MV-4-11 (cell line): ENCODE results near the gene SCN2B.

ENCODE experiments used
- DNase-seq: peaks from one replicate; lab custom pipeline; 2025; lab: John Stamatoyannopoulos, UW

SCN2B gene

DNA sequence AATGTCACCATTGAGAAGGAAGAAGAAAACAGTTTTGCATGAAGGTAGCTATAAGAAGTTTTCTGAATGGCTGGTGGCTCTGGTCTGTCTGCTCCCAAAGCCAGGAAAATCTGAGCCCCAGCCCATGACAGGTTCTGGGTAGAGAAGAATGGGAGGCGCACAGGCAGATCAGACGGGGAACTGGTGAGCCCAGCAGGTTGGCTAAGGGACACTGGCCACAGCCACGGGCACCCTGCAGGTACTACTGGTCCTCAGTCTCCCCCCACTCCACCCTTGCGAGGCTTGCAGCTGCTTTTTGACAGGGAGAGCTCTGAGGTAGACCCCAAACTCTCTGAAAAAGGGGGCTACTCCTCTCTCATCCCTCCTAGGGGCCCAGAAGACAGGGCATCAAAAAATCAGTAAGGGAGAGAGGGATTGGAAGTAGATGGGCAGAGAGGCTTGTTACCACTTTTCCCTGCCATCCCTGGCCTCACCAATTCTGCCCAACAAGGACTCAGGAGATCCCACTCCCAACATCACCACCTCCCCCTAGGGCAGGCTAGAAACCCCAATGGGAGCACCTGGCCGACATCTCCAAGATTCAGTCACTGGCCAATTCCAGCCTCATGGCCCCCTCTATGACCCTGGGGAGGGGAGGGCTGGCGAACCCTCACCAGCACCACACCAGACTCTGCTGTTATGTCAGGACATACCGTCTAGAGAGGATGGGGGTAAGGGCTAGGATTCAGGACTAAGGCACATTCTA, 41.2 kb downstream of the SCN2B start:
- no peak for DNase-seq

DNA sequence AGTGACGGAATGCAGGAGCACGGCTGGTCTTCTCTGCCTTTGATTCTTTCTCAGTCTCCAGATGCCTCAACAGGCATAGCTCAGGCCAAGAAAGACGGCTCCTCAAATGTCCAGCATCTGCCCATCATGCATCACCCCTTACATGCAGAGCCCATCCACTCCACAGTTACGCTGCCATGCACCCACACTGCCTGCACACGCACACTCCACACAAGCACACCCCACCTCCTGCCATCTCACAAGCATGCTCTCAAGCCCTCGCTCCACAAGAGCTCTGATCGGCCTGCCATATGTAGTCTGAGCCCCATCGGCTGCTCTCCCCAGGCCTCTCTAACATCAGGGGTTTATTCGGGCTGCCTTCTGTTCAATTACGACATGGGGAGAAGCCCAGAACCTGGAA, 42.6 kb downstream of the SCN2B start:
- no peak for DNase-seq

DNA sequence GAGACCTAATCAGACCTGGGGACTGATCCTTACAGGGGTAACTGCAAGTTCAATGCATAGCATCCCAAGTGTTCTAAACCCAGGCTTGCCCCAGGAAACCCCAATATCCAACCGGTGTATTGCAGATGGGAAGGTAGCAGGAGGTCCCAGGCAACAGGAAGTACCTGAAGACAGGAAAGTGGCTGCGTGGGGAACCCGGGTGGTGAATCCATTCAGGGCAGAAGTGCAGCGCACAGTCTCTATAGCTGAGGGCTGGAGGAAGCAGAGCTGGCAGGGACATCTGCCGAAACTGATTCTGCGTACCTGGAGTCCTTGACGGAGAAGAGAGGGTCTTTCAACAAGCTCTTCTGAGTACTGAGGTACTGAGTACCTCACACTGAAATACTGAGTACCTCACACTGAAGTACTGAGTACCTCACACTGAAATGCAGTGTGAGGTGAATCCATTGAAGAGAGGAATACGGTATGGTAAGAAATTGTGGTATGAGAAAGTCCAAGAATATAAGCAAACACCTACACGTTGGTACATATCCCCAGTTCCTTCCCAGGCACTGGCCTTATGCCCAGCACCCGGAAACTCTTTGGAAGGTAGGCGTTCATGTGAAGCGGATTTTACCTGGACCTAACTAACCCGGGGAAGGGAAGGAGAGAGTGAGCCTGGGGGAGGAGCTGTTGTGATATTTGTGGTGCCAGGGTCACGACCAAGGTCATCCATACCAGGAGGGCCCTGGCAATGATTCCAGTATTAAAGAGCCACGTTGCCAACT, 43.9 kb downstream of the SCN2B start:
- DNase-seq, result no peak

DNA sequence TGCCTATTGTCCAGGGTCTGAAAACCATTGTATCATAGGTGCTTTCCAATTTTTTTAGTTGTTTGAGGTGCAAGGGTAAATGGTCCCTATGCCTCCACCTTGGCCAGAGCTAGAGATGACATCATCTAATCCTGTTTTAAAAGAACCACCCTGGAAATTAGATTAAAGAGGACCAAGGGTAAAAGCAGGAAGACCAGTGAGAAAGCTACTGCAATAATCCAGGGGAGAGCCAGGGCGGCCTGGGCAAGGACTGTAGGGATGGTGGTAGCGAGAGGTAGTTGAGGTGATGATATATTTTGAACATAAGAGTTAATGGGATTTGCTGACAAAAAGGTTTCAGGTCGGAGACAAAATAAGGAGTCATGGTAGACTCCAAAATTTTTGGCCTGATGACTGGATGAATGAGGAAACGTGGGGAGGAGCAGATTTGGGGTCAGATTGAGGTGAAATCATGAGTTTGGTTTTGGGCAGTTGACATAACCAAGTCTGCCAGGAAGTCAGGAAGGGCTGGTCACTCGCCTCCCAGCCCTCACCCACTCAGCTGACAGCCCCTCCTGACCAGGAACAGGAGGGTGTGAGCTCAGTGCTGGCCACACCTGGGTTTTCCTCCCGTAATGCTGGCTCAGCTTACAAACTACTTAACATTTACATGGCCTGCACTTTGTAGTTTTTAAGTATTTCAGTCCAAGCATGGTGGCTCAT, 46.8 kb downstream of the SCN2B start:
- DNase-seq, result peak; percentile 15

DNA sequence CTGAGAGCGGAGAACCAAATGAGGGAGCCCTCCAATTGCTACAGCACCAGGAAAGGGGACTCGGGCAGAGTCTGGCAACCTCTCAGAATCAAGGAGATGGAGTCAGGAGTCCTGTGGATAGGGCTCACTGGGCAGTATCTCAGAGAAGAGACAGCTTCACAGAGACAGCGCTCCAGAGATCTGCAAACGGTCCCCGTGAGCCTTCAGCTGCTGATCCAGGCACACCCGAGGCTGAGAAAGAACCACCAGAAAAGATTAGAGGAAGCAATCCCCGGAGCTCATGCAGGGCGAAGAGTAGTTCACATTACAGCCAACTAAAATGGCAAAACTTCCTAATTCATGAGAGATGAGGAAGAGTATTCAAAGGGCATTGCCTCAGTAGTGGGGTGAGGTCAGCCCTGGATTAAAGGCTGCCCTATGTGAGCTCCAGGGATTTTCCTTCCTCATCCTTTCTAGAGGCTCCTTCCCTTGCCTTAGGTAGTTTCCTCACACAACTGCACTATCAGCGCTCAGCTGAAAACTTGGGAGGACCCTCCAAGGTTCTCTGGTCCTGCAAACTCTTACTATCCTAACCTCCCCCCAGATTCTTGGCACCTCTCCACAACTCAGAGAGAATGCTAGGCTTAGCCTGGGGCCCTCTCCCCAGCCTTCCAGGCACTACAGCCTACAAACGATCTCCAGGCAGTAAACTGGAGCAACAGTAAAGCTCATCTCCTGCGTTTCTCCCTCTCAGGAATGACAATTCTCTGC, 47.5 kb downstream of the SCN2B start:
- DNase-seq, result peak; percentile 69

DNA sequence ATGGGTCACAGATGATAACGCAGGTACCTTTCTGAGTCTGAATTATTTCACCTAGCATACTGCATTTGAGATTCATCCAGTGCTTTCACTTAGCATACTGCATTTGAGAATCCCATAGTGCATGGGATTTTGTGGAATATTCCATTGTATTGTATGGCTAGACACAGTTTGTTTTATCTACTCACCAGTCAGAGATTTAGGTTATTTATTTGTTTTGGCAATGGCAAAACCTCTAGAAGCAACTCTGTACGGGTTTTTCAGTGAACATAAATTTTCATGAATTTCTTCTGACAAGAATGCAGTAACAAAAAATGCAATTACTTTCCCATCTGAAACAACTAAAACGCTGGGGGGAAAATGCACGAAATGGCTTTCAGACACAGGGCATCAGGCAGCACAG, 48.1 kb downstream of the SCN2B start:
- no peak for DNase-seq

DNA sequence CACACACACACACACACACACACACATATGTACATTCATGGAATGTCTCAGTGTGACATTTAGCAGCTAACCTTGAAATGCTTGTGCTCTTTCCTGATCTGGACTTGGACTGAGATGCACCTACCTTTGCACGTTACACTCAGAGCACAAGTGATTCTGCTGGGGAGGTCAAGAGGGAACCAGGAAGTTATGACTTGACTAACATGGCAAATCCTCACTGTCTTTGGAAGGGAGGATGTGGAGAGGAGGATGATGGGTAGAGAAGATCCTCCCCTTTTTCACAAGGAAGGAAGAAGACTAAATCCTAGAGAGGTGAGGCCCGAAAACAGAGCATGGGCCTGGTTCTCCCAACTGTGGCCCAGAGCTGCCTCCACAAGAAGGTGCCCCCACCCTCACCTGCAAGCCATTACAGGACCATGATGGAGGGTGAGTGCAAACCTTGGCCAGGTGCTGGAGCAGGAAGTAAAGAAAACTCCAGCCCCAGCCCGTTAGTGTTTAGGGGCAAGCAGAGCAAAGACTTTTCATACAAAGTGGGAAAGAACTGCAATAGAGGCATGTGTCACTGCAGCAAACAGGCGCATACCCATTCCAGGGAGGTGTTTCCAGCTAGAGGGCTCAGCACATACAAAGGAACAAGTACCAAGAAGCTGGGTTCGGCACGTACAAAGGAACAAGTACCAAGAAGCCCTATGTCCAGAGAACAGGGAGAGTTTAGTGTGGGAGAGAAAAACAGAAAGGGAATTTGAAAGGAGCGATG, 50.2 kb downstream of the SCN2B start:
- DNase-seq, result no peak

DNA sequence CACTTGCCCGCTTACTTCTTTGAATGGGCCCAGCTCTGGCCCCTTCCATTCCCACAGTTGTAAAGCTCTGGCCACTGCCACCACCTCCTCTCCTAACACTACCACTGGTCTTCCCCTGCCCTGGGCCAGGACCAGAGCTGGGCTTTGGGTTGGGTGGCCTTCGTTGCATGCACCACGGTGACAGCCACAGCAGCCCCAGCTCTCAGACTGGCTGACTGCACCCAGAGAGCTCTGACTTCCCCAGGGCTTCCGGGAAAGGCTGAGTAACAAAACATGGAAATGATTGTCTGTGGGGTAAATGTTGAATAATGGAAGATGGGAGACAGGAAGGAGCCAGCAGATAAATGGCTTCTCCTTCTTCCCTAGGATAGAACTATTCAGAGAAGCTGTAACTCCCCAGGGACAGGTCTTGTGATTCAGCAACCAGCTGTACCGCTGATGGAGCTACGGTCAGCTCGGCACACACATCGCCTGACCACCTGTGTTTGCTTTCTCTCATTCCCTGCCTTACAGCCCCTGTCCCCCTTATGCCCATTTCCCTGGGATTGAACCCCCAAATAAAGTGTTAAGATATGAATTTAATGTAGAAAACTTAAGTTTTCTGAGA, 51.4 kb downstream of the SCN2B start:
- no peak for DNase-seq

DNA sequence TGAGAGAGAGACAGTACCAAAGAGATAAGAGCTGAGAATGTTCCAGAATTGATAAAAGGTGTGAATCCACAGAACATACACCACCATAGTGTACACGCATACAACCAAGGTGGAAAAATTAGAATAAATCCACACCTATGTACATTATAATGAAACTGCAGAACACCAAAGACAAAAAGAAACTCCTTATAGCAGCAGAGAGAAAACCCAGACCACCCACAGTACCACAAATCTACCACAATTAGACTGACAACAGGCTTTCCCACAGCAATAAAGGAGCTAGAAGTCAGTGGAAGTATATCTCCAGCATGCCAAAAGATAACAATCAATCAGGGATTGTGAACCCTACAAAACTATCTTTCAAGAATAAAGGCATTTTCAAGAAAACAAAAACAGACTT, 55.6 kb downstream of the SCN2B start:
- DNase-seq, result no peak

DNA sequence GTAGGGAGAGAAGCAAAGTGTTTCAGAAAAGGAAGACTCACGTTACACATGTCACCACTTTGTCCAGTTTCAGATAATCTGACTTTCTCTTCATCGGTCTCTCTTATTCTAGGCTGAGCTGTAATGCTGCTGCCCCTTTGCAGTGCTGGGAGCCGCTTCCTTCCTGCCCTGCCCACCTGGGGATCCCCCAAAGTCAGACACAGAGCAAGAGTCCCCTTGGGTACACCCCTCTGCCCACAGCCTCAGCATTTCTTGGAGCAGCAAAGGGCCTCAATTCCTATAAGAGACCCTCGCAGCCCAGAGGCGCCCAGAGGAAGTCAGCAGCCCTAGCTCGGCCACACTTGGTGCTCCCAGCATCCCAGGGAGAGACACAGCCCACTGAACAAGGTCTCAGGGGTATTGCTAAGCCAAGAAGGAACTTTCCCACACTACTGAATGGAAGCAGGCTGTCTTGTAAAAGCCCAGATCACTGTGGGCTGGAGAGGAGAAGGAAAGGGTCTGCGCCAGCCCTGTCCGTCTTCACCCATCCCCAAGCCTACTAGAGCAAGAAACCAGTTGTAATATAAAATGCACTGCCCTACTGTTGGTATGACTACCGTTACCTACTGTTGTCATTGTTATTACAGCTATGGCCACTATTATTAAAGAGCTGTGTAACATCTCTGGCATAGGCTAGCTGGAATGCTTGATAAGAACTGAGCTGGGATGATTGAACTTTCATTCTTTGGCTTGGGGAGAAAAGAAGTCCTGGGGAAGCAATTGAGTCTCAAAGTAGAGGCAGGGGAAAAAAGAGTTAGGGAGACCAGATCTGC, 58.4 kb downstream of the SCN2B start:
- no peak for DNase-seq

DNA sequence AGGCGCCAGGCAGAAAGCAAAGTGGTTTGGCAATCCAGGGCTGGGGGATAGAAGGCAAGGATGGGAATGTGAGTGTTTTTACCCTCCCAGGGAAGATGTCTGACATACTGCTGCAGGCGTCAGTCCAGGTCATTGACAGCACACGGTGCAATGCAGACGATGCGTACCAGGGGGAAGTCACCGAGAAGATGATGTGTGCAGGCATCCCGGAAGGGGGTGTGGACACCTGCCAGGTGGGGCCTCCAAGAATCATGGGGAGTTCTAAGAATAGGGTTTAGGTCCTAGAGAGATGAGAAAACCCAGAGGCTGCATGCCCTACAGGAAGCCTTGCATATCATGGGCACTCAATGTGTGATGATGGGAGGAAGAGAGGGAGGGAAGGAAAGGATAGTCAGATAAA, 61.4 kb downstream of the SCN2B start:
- DNase-seq, result no peak

DNA sequence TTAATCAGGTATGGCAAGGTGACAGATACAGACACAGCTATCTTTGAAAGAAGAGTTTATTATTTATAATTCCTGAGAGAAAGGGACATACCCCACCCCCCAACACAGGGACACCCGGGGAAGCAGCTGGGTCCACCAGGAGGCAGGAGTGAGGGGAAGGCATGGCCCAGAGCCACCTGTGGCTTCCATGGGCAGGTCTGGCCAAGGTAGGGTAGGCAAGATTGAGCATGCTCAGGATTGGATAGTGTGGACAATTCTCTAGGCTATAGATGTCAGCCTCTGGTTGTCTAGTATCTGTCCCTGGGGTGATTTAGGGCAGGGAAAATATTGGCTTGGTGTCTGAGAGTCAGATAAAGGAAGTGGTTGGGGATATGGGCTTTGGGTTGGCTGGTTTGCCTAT, 62.2 kb downstream of the SCN2B start:
- DNase-seq, result peak; percentile 46

DNA sequence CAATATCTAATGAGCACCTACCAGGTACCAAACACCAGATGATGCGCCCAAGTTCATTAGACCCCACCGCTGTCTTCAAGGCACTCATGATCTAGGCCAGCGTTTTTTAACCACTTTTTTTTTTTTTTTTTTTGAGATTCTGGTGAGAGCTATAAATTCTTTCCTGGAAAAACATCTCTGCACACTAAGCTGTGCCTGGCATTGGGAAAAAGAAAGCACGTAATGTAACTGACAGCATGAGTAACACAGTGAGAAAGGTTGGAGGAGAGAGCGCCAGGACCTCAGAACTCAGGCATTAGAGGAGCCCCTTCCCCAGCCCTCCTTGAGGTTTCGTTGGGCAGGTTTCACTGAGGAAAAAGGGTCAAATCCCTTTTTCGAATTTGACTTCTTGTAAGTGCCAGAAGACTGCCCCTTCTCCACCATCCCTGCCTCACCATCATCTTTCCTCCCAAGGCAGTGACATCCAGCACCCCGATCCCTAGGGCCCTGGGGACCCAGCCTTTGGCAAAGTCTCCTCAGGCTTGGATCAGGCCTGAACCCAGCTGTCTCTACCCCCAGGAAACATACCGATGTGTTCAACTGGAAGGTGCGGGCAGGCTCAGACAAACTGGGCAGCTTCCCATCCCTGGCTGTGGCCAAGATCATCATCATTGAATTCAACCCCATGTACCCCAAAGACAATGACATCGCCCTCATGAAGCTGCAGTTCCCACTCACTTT, 63.6 kb downstream of the SCN2B start:
- no peak for DNase-seq
